ENCODE measurements around the gene KRTAP20-1.

The KRTAP20-1 gene

GRCh38 chr21:30616125-30616524 is at the start of gene KRTAP20-1:
KRTAP20-1 (plus strand) TSS chr21:30616425; CDS start chr21:30616455, 30 bp downstream.
- no peak for DNase-seq (ENCODE audit: low read depth)

GRCh38 chr21:30567617-30568016 is 48.6 kb upstream of the KRTAP20-1 start:
- no peak for DNase-seq (ENCODE audit: low read depth)

GRCh38 chr21:30577766-30578165 is 38.5 kb upstream of the KRTAP20-1 start:
- no peak for DNase-seq (ENCODE audit: low read depth)

GRCh38 chr21:30579346-30579745 is 36.9 kb upstream of the KRTAP20-1 start:
- DNase-seq (ENCODE audit: low read depth) = no peak

GRCh38 chr21:30580132-30580531 is 36.1 kb upstream of the KRTAP20-1 start:
- no peak for DNase-seq (ENCODE audit: low read depth)

GRCh38 chr21:30582870-30583269 is 33.4 kb upstream of the KRTAP20-1 start:
- DNase-seq (ENCODE audit: low read depth) = no peak

GRCh38 chr21:30590297-30590696 is 25.9 kb upstream of the KRTAP20-1 start, which contains the start of gene KRTAP22-2:
KRTAP22-2 (minus strand) TSS chr21:30590397.
- no peak for DNase-seq (ENCODE audit: low read depth)

- DNase-seq (ENCODE audit: low read depth) = no peak
These were observed 24.1 kb upstream of the KRTAP20-1 start, which contains the start of gene KRTAP6-3 for GRCh38 chr21:30592140-30592539. KRTAP6-3 (plus strand) TSS chr21:30592440; CDS start chr21:30592446, 6 bp downstream.

GRCh38 chr21:30598802-30599201 is 17.4 kb upstream of the KRTAP20-1 start, which contains the start of gene KRTAP6-2:
KRTAP6-2 (minus strand) TSS chr21:30598902; CDS start chr21:30598874, 28 bp downstream.
- no peak for DNase-seq (ENCODE audit: low read depth)

- no peak for DNase-seq (ENCODE audit: low read depth)
These were observed 15.4 kb upstream of the KRTAP20-1 start, which contains the start of gene KRTAP22-1 for GRCh38 chr21:30600787-30601186. KRTAP22-1 (plus strand) TSS chr21:30601087.

- DNase-seq (ENCODE audit: low read depth) = no peak
These were observed 10.3 kb upstream of the KRTAP20-1 start for GRCh38 chr21:30605968-30606367.

GRCh38 chr21:30612132-30612531 is 4.1 kb upstream of the KRTAP20-1 start:
- no peak for DNase-seq (ENCODE audit: low read depth)

- DNase-seq (ENCODE audit: low read depth) = no peak
These were observed 2.4 kb upstream of the KRTAP20-1 start, which contains the start of gene KRTAP6-1 for GRCh38 chr21:30613836-30614235. KRTAP6-1 (minus strand) TSS chr21:30613930; CDS start chr21:30613904, 26 bp downstream.

GRCh38 chr21:30615199-30615598 is 1.0 kb upstream of the KRTAP20-1 start:
- DNase-seq (ENCODE audit: low read depth) = no peak

- DNase-seq (ENCODE audit: low read depth) = no peak
These were observed 3.9 kb downstream of the KRTAP20-1 start for GRCh38 chr21:30620080-30620479.

GRCh38 chr21:30620522-30620921 is 4.3 kb downstream of the KRTAP20-1 start, which contains the start of gene KRTAP20-4:
KRTAP20-4 (plus strand) TSS chr21:30620627.
- DNase-seq (ENCODE audit: low read depth) = no peak

- no peak for DNase-seq (ENCODE audit: low read depth)
These were observed 7.1 kb downstream of the KRTAP20-1 start for GRCh38 chr21:30623362-30623761.

- no peak for DNase-seq (ENCODE audit: low read depth)
These were observed 9.4 kb downstream of the KRTAP20-1 start for GRCh38 chr21:30625449-30626165.

- no peak for DNase-seq (ENCODE audit: low read depth)
These were observed 11.9 kb downstream of the KRTAP20-1 start for GRCh38 chr21:30628109-30628508.

- no peak for DNase-seq (ENCODE audit: low read depth)
These were observed 13.0 kb downstream of the KRTAP20-1 start for GRCh38 chr21:30629200-30629599.

- DNase-seq (ENCODE audit: low read depth) = no peak
These were observed 18.7 kb downstream of the KRTAP20-1 start, which contains the start of gene KRTAP20-2 for GRCh38 chr21:30634906-30635305. KRTAP20-2 (plus strand) TSS chr21:30635206; CDS start chr21:30635264, 58 bp downstream.

- DNase-seq (ENCODE audit: low read depth) = no peak
These were observed 22.5 kb downstream of the KRTAP20-1 start for GRCh38 chr21:30638686-30639085.

- no peak for DNase-seq (ENCODE audit: low read depth)
These were observed 26.3 kb downstream of the KRTAP20-1 start, which contains the start of gene KRTAP20-3 for GRCh38 chr21:30642564-30642963. KRTAP20-3 (plus strand) TSS chr21:30642864.
